OCI-LY7 (cell line): ENCODE data around the gene PLCB1.

Experiments used
- CTCF ChIP-seq: fragments of 200-600 bp; sonication (generic); conservative IDR thresholded peaks from 2 replicates; pipeline ENCODE4 v1.5.1; 2014; ENCODE audit warnings: mild to moderate bottlenecking, antibody characterized with exemption, low read length, moderate library complexity, mixed read lengths
- EZH2phosphoT487 ChIP-seq: fragments of 200-600 bp; sonication (generic); IDR thresholded peaks from 2 replicates; pipeline ENCODE4 v1.6.1; 2018; ENCODE audit warnings: low read depth, borderline replicate concordance, mild to moderate bottlenecking, mixed run types, antibody characterized with exemption, low read length, moderate library complexity, mixed read lengths

GRCh38 chr20:8267009-8267408 is 134.9 kb downstream of the PLCB1 start:
- TF ChIP-seq CTCF: no peak
- no peak for TF ChIP-seq EZH2phosphoT487
